Measurements from ENCODE around the gene KLHL6.

The KLHL6 gene

GRCh38 chr3:183503746-183504145 lies 51.8 kb downstream of the KLHL6 start:
- no peak for DNase-seq (ENCODE audit: low spot score)

GRCh38 chr3:183502237-183503181 lies 53.0 kb downstream of the KLHL6 start:
- peak; percentile 37 for DNase-seq (ENCODE audit: low spot score)

- DNase-seq (ENCODE audit: low spot score): no peak
Observed at GRCh38 chr3:183500981-183501704, 54.4 kb downstream of the KLHL6 start.

GRCh38 chr3:183500319-183500718 lies 55.2 kb downstream of the KLHL6 start:
- no peak for DNase-seq (ENCODE audit: low spot score)

- DNase-seq (ENCODE audit: low spot score): no peak
Observed at GRCh38 chr3:183498634-183499033, 56.9 kb downstream of the KLHL6 start.

- DNase-seq (ENCODE audit: low spot score): no peak
Observed at GRCh38 chr3:183497313-183497712, 58.2 kb downstream of the KLHL6 start.

GRCh38 chr3:183496311-183496710 lies 59.2 kb downstream of the KLHL6 start:
- no peak for DNase-seq (ENCODE audit: low spot score)

- no peak for DNase-seq (ENCODE audit: low spot score)
Observed at GRCh38 chr3:183494341-183494740, 61.2 kb downstream of the KLHL6 start.

GRCh38 chr3:183493296-183494045 lies 62.0 kb downstream of the KLHL6 start:
- DNase-seq (ENCODE audit: low spot score): no peak

GRCh38 chr3:183492849-183493179 lies 62.7 kb downstream of the KLHL6 start:
- DNase-seq (ENCODE audit: low spot score): no peak

- no peak for DNase-seq (ENCODE audit: low spot score)
Observed at GRCh38 chr3:183491923-183492848, 63.3 kb downstream of the KLHL6 start.

- no peak for DNase-seq (ENCODE audit: low spot score)
Observed at GRCh38 chr3:183491109-183491922, 64.2 kb downstream of the KLHL6 start.

GRCh38 chr3:183490653-183491052 lies 64.9 kb downstream of the KLHL6 start:
- no peak for DNase-seq (ENCODE audit: low spot score)

GRCh38 chr3:183490211-183490601 lies 65.3 kb downstream of the KLHL6 start:
- DNase-seq (ENCODE audit: low spot score): no peak

- DNase-seq (ENCODE audit: low spot score): peak; percentile 42
Observed at GRCh38 chr3:183489455-183490210, 65.9 kb downstream of the KLHL6 start.

GRCh38 chr3:183488343-183488742 lies 67.2 kb downstream of the KLHL6 start:
- DNase-seq (ENCODE audit: low spot score): no peak

- DNase-seq (ENCODE audit: low spot score): no peak
Observed at GRCh38 chr3:183487896-183488295, 67.6 kb downstream of the KLHL6 start.

GRCh38 chr3:183487016-183487415 lies 68.5 kb downstream of the KLHL6 start:
- DNase-seq (ENCODE audit: low spot score): no peak

GRCh38 chr3:183486472-183486871 lies 69.0 kb downstream of the KLHL6 start:
- DNase-seq (ENCODE audit: low spot score): no peak

GRCh38 chr3:183485585-183485984 lies 69.9 kb downstream of the KLHL6 start:
- DNase-seq (ENCODE audit: low spot score): no peak

All from GM03348 (cell line).